HG03135 (cell line): ENCODE measurements around the gene MSRB1.
"Not testable (repeated sequence)": the region's sequence is repeated elsewhere in the genome, so short reads cannot be mapped to it uniquely, and the experiment has no call there.

ENCODE experiments used
- ATAC-seq: cut with Tn5 transposase; IDR thresholded peaks from one replicate; pipeline ENCODE4 v1.9.1; 2021; ENCODE audit warnings: mild to moderate bottlenecking, moderate library complexity; ENCODE audit not compliant: unreplicated experiment

The MSRB1 gene

GRCh38 chr16:1903845-1904840, 38.9 kb downstream of the MSRB1 start:
- ATAC-seq = no peak

DNA sequence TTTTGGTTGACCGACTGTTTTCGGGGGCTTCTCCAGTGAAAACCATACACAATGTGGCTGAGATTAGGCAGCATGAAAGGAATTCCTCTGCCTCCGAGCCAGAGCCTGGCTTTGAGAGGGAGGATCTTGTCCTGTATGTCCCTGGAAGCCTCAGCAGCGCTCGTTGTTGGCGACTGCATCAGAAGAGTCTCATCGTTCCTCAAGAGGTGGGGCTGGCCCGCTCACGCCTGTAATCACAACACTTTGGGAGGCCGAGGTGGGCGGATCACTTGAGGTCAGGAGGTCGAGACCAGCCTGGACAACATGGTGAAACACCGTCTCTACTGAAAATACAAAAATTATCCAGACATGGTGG, 39.8 kb downstream of the MSRB1 start:
- no peak for ATAC-seq

DNA sequence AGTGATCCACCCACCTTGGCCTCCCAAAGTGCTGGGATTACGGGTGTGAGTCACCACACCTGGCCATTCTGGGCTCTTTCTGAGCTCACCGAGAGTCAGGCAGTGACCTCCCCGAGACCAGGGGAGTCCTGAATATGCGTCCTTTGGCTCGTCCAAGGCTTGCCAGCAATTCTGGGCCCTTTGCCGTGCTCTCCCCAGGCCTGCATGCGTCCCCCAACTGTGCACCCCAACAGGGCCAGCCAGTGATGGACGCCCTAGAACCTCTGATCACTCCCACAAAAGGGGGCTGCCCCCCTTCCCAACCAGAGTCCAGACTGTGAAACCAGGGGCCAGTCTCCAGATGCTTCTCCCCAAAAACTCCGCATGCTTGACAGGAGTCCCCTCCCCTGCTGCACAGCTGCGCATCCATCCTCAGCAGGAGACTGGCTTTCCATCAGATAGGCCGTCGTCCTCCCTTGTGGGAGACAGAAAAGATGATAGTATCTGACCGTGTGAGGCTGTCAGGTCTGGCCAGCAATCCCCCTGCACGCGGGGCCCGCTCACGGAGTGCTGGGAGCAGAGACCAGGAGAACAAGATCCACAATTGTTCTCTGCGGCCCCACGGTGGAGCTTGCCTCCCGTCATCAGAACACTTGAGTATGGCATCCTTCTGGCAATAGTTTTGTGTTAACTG, 40.3 kb downstream of the MSRB1 start:
- no peak for ATAC-seq

DNA sequence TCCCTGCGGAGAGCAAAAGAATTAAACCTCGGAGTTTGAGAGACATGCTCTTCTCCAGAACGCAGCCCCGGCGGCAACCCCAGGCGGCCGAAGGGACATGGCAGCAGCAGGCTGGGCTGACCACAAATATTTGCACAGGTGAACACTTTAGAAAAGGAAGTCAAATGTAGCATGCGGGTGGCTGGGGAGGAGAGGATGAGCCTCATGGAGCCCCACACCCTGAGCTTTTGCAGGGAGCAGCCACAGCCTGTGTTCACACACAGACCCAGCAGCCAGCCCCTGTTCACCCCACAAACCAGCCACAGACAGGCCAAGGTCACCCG, 42.6 kb downstream of the MSRB1 start:
- ATAC-seq = no peak

DNA sequence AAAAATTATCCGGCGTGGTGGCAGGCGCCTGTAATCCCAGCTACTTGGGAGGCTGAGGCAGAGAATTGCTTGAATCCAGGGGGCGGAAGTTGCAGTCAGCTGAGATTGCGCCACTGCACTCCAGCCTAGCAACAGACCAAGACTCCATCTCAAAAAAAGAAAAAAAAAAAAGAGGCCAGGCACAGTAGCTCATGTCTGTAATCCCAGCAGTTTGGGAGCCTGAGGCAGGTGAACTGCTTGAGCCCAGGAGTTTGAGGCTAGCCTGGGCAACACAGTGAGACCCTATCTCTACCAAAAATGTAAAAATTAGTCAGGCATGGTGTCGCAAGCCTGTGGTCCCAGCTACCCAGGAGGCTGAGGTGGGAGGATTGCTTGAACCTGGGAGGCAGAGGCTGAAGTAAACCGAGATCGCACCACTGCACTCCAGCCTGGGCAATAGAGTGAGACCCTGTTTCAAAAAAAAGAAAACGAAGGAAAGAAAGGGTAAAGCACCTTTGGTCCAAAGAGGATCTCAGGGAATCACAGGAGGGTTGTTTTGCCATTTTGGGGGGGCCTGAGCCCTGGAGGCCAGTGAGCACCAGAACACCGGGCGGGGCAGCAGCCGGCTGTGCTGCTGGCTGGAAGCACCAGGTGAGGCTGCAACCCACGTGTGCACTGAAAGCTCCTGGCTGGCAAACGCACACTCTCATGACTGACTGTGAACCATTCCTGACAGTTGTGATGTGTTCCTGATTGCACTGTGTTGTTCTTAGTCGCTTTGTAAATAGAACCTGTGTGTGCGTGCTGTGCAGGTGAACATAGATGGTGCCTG, 43.2 kb downstream of the MSRB1 start:
- ATAC-seq = no peak

DNA sequence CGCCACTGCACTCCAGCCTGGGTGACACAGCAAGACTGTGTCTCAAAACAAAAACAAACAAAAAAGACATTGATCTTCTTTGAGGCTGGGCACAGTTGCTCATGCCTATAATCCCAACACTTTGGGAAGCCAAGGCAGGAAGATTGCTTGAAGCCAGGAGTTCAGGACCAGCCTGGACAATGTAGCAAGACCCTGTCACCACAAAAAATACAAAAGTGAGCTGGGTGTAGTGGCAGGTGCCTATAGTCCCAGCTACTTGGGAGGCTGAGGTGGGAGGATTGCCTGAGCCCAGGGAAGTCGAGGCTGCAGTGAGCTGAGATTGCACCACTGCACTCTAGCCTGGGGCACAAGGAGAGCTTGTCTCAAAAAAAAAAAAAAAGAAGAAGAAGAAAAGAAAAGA, 45.3 kb downstream of the MSRB1 start:
- not testable (repeated sequence) for ATAC-seq

- ATAC-seq = no peak
Observed at GRCh38 chr16:1895949-1896675, 46.9 kb downstream of the MSRB1 start.

GRCh38 chr16:1895068-1895467, 47.9 kb downstream of the MSRB1 start:
- ATAC-seq = no peak

DNA sequence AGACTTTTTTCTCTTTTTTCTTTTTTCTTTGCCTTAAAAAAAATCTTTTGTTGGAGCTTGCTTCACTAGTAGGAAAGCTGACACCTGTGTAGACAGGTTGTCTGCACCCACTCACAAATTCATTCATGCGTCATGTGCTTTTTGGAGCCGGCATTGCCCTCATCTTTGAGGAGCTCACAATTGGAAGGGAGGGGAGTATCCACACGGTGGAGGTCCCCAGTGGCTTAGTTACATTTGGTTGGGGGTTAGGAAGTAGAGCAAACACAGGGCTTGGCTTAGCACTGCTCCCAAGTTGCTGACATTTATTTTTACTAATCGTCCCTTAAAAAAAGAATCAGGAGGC, 52.3 kb downstream of the MSRB1 start:
- ATAC-seq = no peak

GRCh38 chr16:1890024-1890707, 52.8 kb downstream of the MSRB1 start:
- no peak for ATAC-seq
